GM12878 (cell line): Measurements from ENCODE around the gene CLDN4. TPM values are rescaled to one million over a fixed set of nuclear protein-coding genes. Genes with fewer than 3 reads are reported as not detected.

Source experiments
- ATAC-seq: fragments of 200-7000 bp; cut with Tn5 transposase; 3 replicates; pipeline ENCODE4 v1.9.1; 2020; ENCODE audit warnings: mild to moderate bottlenecking, moderate library complexity
- BruUV-seq: library from RNA; stranded (reverse); fragments of 400-500 nt; replicated peaks from 2 replicates; lab custom pipeline; 2021; lab: Mats Ljungman, UMichigan
- CTCF ChIA-PET: fragments of 300-600 bp; sonication (Branson Sonifier 250); formaldehyde crosslinking; extraction: SDS; loops from one replicate; lab custom pipeline; 2021; ENCODE audit warnings: inconsistent platforms; lab: Yijun Ruan, JAX
- POLR2A ChIA-PET: fragments of 350-600 bp; formaldehyde crosslinking; extraction: SDS; loops from one replicate; lab custom pipeline; 2021; ENCODE audit warnings: inconsistent platforms; lab: Charles Lee
- RAD21 ChIA-PET: fragments of 300-600 bp; sonication (Branson Sonifier 250); formaldehyde crosslinking; loops from one replicate; lab custom pipeline; 2023; ENCODE audit warnings: antibody characterized with exemption; ENCODE audit not compliant: unreplicated experiment; lab: Charles Lee
- SMC1A ChIA-PET: fragments of 300-600 bp; sonication (Branson Sonifier 250); formaldehyde crosslinking; loops from one replicate; lab custom pipeline; 2023; ENCODE audit not compliant: unreplicated experiment, uncharacterized antibody; lab: Charles Lee
- DNase-seq: peaks from one replicate; pipeline ENCODE4 v3.0.0-alpha.2; 2011; ENCODE audit warnings: low read depth, low spot score
- FAIRE-seq: peaks from 3 replicates; lab custom pipeline; 2011; peaks lifted over from hg19 to GRCh38; lab: Jason Lieb, UNC
- H2AFZ ChIP-seq: 2 replicates; pipeline ENCODE4 v1.6.0; 2011; ENCODE audit warnings: low read depth, low read length, control low read depth; ENCODE audit not compliant: control insufficient read depth
- H3K27ac ChIP-seq: 2 replicates; pipeline ENCODE4 v1.5.1; 2011; ENCODE audit warnings: control low read depth; ENCODE audit not compliant: control insufficient read depth, insufficient read depth
- H3K27me3 ChIP-seq, 2 experiments: replicated peaks in 1 of 2; 2 replicates each; pipeline versions ENCODE4 v1.6.0 to v1.6.1; 2011; ENCODE audit warnings: low read length in 1 of 2; ENCODE audit not compliant: control insufficient read depth in 2 of 2, insufficient read depth in 2 of 2
- H3K36me3 ChIP-seq, 2 experiments: 2 replicates each; pipeline ENCODE4 v1.5.1; 2011; ENCODE audit warnings: low read length in 1 of 2; ENCODE audit not compliant: control insufficient read depth in 2 of 2, insufficient read depth in 2 of 2
- H3K4me1 ChIP-seq: 2 replicates; pipeline ENCODE4 v1.6.1; 2011; ENCODE audit warnings: mild to moderate bottlenecking, low read length, moderate library complexity, mixed read lengths; ENCODE audit not compliant: control insufficient read depth, insufficient read depth
- H3K4me2 ChIP-seq: 2 replicates; pipeline ENCODE4 v1.6.0; 2011; ENCODE audit warnings: control low read depth; ENCODE audit not compliant: control insufficient read depth, insufficient read depth
- H3K4me3 ChIP-seq: fragments of 200-600 bp; sonication (generic); 2 replicates; pipeline ENCODE4 v1.5.1; 2016
- H3K79me2 ChIP-seq: 2 replicates; pipeline ENCODE4 v1.6.0; 2011; ENCODE audit warnings: low read length; ENCODE audit not compliant: control insufficient read depth, insufficient read depth
- H3K9ac ChIP-seq: 2 replicates; pipeline ENCODE4 v1.8.0; 2011; ENCODE audit warnings: low read length, control low read depth, mixed read lengths; ENCODE audit not compliant: control insufficient read depth, insufficient read depth
- H3K9me3 ChIP-seq: replicated peaks from 3 replicates; pipeline ENCODE4 v1.5.1; 2011; ENCODE audit warnings: mild to moderate bottlenecking, low read length; ENCODE audit not compliant: control insufficient read depth, insufficient read depth
- H4K20me1 ChIP-seq: 2 replicates; pipeline ENCODE4 v1.6.0; 2011; ENCODE audit not compliant: control insufficient read depth, insufficient read depth
- EZH2 ChIP-seq: IDR thresholded peaks from 2 replicates; pipeline ENCODE4 v1.6.1; 2012; ENCODE audit warnings: low read depth, mild to moderate bottlenecking, control low read depth, inconsistent platforms, low read length, borderline replicate concordance; ENCODE audit not compliant: control insufficient read depth
- GATAD2B ChIP-seq: fragments of 450-650 bp; conservative IDR thresholded peaks from 2 replicates; pipeline ENCODE4 v1.6.1; 2017; ENCODE audit warnings: low read depth, mild to moderate bottlenecking, moderate library complexity
- HDAC2 ChIP-seq: fragments of 200-600 bp; sonication (generic); IDR thresholded peaks from 2 replicates; pipeline ENCODE4 v1.6.1; 2017
- IKZF2 ChIP-seq, 2 experiments: fragments of 450-650 bp; IDR thresholded peaks; 2 replicates each; pipeline ENCODE4 v1.6.1; 2017; ENCODE audit warnings: mild to moderate bottlenecking in 2 of 2, moderate library complexity in 2 of 2
- MTA3 ChIP-seq: IDR thresholded peaks from 2 replicates; pipeline ENCODE4 v1.6.1; 2012; ENCODE audit warnings: low read length, inconsistent platforms, borderline replicate concordance
- POLR2AphosphoS2 ChIP-seq: IDR thresholded peaks from 2 replicates; pipeline ENCODE4 v1.6.1; 2011; ENCODE audit warnings: low read depth, mild to moderate bottlenecking, low read length, improper control_type of control experiment, moderate library complexity
- RFX5 ChIP-seq: IDR thresholded peaks from 2 replicates; pipeline ENCODE4 v1.6.1; 2011; ENCODE audit warnings: low read depth, low read length, improper control_type of control experiment
- SIN3A ChIP-seq: IDR thresholded peaks from 2 replicates; pipeline ENCODE4 v1.6.1; 2012; ENCODE audit warnings: low read depth, low read length, improper control_type of control experiment
- SMAD5 ChIP-seq: IDR thresholded peaks from 2 replicates; pipeline ENCODE4 v1.6.1; 2016; ENCODE audit warnings: antibody characterized with exemption, low read depth
- ZNF24 ChIP-seq: fragments of 450-650 bp; IDR thresholded peaks from 2 replicates; pipeline ENCODE4 v1.6.1; 2017; ENCODE audit warnings: antibody characterized with exemption, mild to moderate bottlenecking
- WGBS: methylation state at CpG from one replicate; pipeline ENCODE4 v1.1.6; 2016; ENCODE audit warnings: low lambda C conversion rate; ENCODE audit not compliant: insufficient replicate concordance, insufficient coverage; ENCODE audit errors: missing lambda C conversion rate; 5-methylcytosine and 5-hydroxymethylcytosine counted together
- in situ Hi-C: fragments of 300-500 bp; cut with MboI; formaldehyde crosslinking; loops from 9 replicates; pipeline ENCODE4 v1.14.3; 2018; ENCODE audit warnings: mixed read lengths
- intact Hi-C: fragments of 100-400 bp; cut with micrococcal nuclease; formaldehyde crosslinking; loops from one replicate; pipeline ENCODE4 v1.14.2; 2022; ENCODE audit not compliant: unreplicated experiment
- polyA plus RNA-seq, 11 experiments: library from polyadenylated mRNA; depleted of rRNA in 4 of 11; unstranded in 6 of 11; stranded (reverse) in 5 of 11; fragments of >200 nt; fragmentation: Nextera tagmentation in 4 of 11; fragmentation: Illumina TruSeq in 1 of 11; extraction: Ambion mirVana in 4 of 11; extraction: Trizol in 1 of 11; gene quantifications; 1 replicate in 1 of 11; 2 replicates in 10 of 11; pipeline versions ENCODE4 v1.2.1 to v1.2.3, GENCODE V29; 2011 to 2016; ENCODE audit warnings: inconsistent platforms in 2 of 11, missing spikeins in 2 of 11, low read depth in 1 of 11
- total RNA-seq, 4 experiments: library from RNA; depleted of rRNA in 3 of 4; stranded (reverse); fragments of >200 nt in 3 of 4; fragmentation: Illumina TruSeq in 1 of 4; extraction: Trizol in 1 of 4; gene quantifications; 2 replicates each; pipeline versions ENCODE4 v1.2.1 to v1.2.3, GENCODE V29; 2013 to 2021
- TF ChIP-seq, protein P1 (sequence below): IDR thresholded peaks from 2 replicates; pipeline ENCODE4 v1.6.1; 2012; ENCODE audit warnings: improper control_type of control experiment, low read depth, low read length; ENCODE audit not compliant: insufficient replicate concordance
- TF ChIP-seq, protein P2 (sequence below): fragments of 450-650 bp; formaldehyde crosslinking; IDR thresholded peaks from 2 replicates; pipeline ENCODE4 v1.4.0; 2020; ENCODE audit warnings: mild to moderate bottlenecking, moderate library complexity

Gene CLDN4
- total and polyA plus RNA-seq, 10 of the 15 experiments (the other 5 are each of a cell fraction or from before 2014, with no cell fraction given) = 0.04 to 0.38 (median 0.06) TPM; not detected in 6

DNA sequence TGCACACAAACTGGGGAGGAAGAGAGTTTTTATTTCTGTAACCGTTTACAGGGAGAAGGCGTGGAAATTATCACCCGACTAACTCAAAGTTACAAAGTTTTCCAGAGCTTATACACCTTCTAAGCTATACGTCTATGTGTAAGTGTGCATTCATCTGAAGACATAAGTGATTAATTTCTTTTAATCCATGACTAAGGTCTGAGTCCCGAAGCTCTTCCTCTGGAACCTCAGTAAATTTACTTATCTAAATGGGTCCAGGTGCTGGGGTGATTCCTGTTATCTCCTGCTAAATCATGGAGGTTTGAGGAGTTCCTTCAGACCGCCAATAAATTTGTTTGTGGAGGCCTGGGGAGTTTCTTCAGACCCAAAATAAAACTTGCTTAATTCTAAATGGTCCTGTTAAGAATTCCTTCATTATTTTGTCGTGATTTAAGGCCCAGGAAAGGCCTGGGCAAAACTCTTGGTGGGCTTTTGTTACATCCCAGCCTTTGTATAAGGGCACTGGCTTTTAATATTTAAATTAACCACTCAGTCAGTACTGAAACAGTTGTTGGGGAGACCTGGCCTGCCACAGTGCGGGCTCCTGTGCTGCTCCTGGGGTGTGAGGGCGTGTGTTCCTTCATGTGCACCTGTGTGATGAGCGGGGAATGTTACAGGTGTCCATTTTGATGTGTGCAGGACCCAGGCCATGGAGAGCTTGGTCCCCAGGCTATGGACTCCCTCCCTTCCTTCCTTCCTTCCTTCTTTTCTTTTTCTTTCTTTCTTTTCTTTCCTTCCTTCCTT lies 17.3 kb downstream of the CLDN4 start:
- Histone ChIP-seq H3K27ac (no peak overlapping the region), H3K79me2 (no peaks in the 10 kb centered on the region), H3K4me2 (no peak overlapping the region), H4K20me1 (no peaks in the 10 kb centered on the region), H3K9ac (no peak overlapping the region), H2AFZ (no peak overlapping the region)
- DNase-seq (no peak), ATAC-seq (no peak)
- ChIA-PET SMC1A (interaction anchor here (1.0 kb wide), 1 partner anchor 241 kb away, joined by 3 read pairs; no protein-coding TSS in a partner anchor), POLR2A (interaction anchor here (0.5 kb wide), 1 partner anchor 15 kb away, joined by 6 read pairs; no protein-coding TSS in a partner anchor)
- 57% methylated on average over 10 of the region's 10 CpGs for WGBS
- TF ChIP-seq IKZF2 (IDR thresholded peaks at IDR 0.05) (no peak), MTA3 (no peak), GATAD2B (no peak), EZH2 (no peak), SMAD5 (no peak), POLR2AphosphoS2 (no peak), HDAC2 (no peak), ZNF24 (no peak), SIN3A (no peak), RFX5 (no peak)
- TF ChIP-seq, protein P1, sequence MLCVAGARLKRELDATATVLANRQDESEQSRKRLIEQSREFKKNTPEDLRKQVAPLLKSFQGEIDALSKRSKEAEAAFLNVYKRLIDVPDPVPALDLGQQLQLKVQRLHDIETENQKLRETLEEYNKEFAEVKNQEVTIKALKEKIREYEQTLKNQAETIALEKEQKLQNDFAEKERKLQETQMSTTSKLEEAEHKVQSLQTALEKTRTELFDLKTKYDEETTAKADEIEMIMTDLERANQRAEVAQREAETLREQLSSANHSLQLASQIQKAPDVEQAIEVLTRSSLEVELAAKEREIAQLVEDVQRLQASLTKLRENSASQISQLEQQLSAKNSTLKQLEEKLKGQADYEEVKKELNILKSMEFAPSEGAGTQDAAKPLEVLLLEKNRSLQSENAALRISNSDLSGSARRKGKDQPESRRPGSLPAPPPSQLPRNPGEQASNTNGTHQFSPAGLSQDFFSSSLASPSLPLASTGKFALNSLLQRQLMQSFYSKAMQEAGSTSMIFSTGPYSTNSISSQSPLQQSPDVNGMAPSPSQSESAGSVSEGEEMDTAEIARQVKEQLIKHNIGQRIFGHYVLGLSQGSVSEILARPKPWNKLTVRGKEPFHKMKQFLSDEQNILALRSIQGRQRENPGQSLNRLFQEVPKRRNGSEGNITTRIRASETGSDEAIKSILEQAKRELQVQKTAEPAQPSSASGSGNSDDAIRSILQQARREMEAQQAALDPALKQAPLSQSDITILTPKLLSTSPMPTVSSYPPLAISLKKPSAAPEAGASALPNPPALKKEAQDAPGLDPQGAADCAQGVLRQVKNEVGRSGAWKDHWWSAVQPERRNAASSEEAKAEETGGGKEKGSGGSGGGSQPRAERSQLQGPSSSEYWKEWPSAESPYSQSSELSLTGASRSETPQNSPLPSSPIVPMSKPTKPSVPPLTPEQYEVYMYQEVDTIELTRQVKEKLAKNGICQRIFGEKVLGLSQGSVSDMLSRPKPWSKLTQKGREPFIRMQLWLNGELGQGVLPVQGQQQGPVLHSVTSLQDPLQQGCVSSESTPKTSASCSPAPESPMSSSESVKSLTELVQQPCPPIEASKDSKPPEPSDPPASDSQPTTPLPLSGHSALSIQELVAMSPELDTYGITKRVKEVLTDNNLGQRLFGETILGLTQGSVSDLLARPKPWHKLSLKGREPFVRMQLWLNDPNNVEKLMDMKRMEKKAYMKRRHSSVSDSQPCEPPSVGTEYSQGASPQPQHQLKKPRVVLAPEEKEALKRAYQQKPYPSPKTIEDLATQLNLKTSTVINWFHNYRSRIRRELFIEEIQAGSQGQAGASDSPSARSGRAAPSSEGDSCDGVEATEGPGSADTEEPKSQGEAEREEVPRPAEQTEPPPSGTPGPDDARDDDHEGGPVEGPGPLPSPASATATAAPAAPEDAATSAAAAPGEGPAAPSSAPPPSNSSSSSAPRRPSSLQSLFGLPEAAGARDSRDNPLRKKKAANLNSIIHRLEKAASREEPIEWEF = no peak
- TF ChIP-seq, protein P2, sequence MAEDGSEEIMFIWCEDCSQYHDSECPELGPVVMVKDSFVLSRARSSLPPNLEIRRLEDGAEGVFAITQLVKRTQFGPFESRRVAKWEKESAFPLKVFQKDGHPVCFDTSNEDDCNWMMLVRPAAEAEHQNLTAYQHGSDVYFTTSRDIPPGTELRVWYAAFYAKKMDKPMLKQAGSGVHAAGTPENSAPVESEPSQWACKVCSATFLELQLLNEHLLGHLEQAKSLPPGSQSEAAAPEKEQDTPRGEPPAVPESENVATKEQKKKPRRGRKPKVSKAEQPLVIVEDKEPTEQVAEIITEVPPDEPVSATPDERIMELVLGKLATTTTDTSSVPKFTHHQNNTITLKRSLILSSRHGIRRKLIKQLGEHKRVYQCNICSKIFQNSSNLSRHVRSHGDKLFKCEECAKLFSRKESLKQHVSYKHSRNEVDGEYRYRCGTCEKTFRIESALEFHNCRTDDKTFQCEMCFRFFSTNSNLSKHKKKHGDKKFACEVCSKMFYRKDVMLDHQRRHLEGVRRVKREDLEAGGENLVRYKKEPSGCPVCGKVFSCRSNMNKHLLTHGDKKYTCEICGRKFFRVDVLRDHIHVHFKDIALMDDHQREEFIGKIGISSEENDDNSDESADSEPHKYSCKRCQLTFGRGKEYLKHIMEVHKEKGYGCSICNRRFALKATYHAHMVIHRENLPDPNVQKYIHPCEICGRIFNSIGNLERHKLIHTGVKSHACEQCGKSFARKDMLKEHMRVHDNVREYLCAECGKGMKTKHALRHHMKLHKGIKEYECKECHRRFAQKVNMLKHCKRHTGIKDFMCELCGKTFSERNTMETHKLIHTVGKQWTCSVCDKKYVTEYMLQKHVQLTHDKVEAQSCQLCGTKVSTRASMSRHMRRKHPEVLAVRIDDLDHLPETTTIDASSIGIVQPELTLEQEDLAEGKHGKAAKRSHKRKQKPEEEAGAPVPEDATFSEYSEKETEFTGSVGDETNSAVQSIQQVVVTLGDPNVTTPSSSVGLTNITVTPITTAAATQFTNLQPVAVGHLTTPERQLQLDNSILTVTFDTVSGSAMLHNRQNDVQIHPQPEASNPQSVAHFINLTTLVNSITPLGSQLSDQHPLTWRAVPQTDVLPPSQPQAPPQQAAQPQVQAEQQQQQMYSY (CRISPR knock-in tag) = no peak
- TF ChIP-seq, all 136 proteins: peak for 0
- Histone ChIP-seq H3K27me3 (no peaks in the 10 kb centered on the region), H3K36me3 (no peaks in the 10 kb centered on the region), H3K9me3 (no peaks in the 10 kb centered on the region), H3K4me3 (no peak overlapping the region), H3K4me1 (peaks cover 32% of the 10 kb centered on the region)
- FAIRE-seq = no peak
- no TSS peak for BruUV-seq
- ChIA-PET RAD21 (no interaction called here), CTCF (interaction anchor here (1.0 to 1.1 kb wide), 2 partner anchors 10 to 110 kb away, joined by 3 read pairs; no protein-coding TSS in a partner anchor)
- in situ Hi-C loops (no loop called here), intact Hi-C loops (no loop called here)
